HUES64 (cell line): ENCODE measurements around the gene CRACR2A.

Experiments
- H3K27ac ChIP-seq: 2 replicates; pipeline ENCODE4 v1.7.0; 2013; ENCODE audit warnings: low read depth, low read length, inconsistent platforms
- H3K27me3 ChIP-seq: 2 replicates; pipeline ENCODE4 v1.6.1; 2013; ENCODE audit warnings: mild to moderate bottlenecking, low read length; ENCODE audit not compliant: insufficient read depth
- H3K36me3 ChIP-seq: 2 replicates; pipeline ENCODE4 v1.6.1; 2013; ENCODE audit warnings: mild to moderate bottlenecking, low read length; ENCODE audit not compliant: insufficient read depth
- H3K4me1 ChIP-seq: 2 replicates; pipeline ENCODE4 v1.6.1; 2013; ENCODE audit warnings: mild to moderate bottlenecking, low read length, moderate library complexity; ENCODE audit not compliant: insufficient read depth
- H3K4me3 ChIP-seq: 2 replicates; pipeline ENCODE4 v1.5.1; 2013; ENCODE audit warnings: mild to moderate bottlenecking, low read length, moderate library complexity
- H3K9ac ChIP-seq: 2 replicates; pipeline ENCODE4 v1.6.1; 2013; ENCODE audit warnings: mild to moderate bottlenecking, low read depth, low read length
- H3K9me3 ChIP-seq: 2 replicates; pipeline ENCODE4 v1.6.1; 2013; ENCODE audit warnings: low read depth, low read length; ENCODE audit not compliant: insufficient read depth
- WGBS: fragments of 150-250, 120-280 bp; methylation state at CpG from one replicate; pipeline ENCODE4 v1.1.7; 2013; ENCODE audit warnings: missing lambda C conversion rate; 5-methylcytosine and 5-hydroxymethylcytosine counted together

The CRACR2A gene

DNA sequence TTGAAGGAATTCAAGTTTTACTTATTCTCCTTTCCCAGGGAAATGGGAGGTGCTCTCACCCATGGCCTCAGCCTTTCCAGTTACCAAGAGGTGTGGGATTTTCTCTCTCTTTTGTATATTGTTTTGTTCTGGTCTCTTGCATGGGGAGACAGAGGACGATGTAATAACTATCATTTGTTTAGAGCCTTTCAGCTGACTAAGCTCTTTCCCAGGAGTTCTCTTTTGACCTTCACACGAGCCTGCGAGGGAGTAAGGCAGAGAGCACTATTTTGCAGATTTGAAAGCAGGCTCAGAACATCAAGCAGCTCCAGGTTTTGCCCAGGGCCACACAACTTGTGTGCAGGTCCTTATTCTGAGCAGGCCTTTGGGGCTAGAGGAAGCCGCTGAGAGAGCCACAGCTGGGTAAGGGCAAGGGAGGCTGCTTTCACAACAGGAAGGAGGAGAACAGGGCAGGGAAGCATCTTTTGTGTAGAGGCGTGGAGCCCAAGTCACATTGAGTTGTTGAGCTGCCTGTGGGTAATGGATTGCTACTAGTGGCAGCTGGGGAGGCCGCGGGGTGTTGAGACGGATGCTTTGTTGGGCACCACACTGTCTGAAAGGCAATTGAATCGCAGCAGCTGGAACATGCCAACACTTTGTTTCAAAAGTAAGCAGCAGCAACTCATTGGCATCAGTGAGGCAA is 145.7 kb downstream of the CRACR2A start:
- Histone ChIP-seq H3K9me3 (no peaks in the 10 kb centered on the region), H3K27me3 (peaks cover 15% of the 10 kb centered on the region), H3K4me3 (no peak overlapping the region), H3K36me3 (no peaks in the 10 kb centered on the region), H3K27ac (no peak overlapping the region), H3K4me1 (peaks cover 37% of the 10 kb centered on the region), H3K9ac (no peak overlapping the region)
- 73% methylated on average over 9 of the region's 9 CpGs for WGBS

DNA sequence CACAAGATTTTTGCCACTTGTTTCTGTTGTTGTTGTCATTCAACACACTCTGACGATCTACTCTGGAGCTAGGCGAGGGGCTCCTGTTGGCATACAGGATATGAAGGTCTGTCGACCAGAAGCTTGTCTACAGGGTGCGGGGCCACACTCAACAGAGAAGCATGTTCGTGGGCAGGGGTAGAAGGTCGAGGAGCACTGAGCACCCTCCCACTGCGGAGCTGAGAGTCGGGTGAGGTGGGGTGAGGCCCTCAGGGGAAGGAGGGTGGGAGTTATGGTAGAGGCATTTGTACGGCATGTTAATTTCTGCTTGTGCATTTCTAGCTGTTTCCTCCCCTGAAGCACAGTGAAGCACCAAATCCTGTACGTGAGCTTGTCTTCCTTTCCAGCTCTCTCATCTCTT is 146.8 kb downstream of the CRACR2A start:
- H3K27ac ChIP-seq, result no peak overlapping the region
- H3K9ac ChIP-seq, result no peak overlapping the region
- H3K4me3 ChIP-seq, result peak overlapping the region; percentile 50; the same call in 1 of the 2 replicates
- H3K36me3 ChIP-seq, result no peaks in the 10 kb centered on the region
- 63% methylated on average over 10 of the region's 10 CpGs for WGBS
- peaks cover 41% of the 10 kb centered on the region for H3K4me1 ChIP-seq
- peaks cover 15% of the 10 kb centered on the region for H3K27me3 ChIP-seq
- H3K9me3 ChIP-seq, result no peaks in the 10 kb centered on the region

DNA sequence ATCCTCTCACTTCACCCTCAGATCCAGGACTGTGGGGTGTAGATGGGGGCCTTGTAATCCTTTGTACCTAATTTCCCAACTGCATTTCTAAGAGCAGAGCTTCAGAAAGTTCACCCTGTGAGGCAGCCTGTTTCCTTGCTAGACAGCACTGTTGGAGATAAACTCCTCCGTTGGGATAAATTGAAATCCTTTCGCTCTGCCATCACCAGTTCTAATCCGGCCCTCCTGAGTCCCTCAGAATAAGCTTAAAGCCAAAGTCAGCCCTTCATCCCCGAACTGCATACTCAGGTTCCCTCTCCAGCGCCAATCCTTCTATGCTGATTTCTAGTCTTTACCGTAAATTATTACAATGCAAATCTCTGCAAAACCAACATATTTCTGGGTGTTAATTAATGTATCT is 147.2 kb downstream of the CRACR2A start:
- Histone ChIP-seq H3K27ac (no peak overlapping the region), H3K9ac (no peak overlapping the region), H3K9me3 (no peaks in the 10 kb centered on the region), H3K4me3 (peak overlapping the region; percentile 50), H3K27me3 (peaks cover 15% of the 10 kb centered on the region), H3K4me1 (peaks cover 42% of the 10 kb centered on the region), H3K36me3 (no peaks in the 10 kb centered on the region)
- 48% methylated on average over 6 of the region's 6 CpGs for WGBS

DNA sequence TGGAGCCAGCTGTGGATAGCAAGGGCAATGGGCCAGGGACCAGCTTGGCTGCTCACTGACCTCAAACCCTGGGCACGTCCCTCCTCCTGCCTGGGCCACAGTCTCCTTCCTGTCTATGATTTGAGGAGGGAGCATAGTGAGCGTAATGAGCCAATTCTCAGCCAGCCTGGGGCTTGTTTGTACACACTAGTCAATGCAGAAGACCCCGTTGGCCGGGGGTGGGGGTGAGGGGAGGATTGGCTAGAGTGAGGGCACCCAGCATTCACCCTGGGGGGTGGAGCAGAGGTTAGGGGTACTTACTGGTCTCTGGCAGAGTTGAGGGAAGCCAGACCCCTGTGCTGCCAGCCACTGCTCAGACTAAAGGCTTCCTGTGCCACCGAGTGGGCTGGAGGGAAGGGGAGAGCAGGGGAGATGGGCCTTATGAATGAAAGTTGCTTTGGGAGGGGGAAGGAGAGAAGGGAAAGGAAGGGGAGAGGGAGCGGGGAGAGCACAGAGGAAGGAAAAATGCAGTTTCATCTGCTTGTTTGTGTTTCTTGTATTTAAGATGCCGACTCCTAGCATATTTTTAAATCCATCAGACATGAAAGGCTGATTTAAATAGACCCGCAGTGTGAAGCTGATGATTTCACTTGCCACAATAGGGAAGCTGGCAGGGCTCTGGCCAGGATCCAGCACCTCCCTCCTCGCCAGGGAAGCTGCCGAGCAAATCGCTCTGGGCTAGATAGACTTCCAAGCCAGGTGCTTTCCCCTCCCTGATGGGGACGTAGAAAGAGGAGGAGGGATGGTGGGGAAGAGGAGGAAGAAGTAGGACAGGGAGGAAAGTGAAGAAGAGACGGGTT is 147.9 kb downstream of the CRACR2A start:
- H3K27me3 ChIP-seq, result peaks cover 15% of the 10 kb centered on the region
- WGBS, result 7% methylated on average over 13 of the region's 13 CpGs
- H3K9ac ChIP-seq, result no peak overlapping the region
- H3K36me3 ChIP-seq, result no peaks in the 10 kb centered on the region
- H3K4me3 ChIP-seq, result peak overlapping the region; percentile 50
- H3K27ac ChIP-seq, result no peak overlapping the region; the same call in 1 of the 2 replicates
- H3K9me3 ChIP-seq, result no peaks in the 10 kb centered on the region
- H3K4me1 ChIP-seq, result peaks cover 44% of the 10 kb centered on the region

DNA sequence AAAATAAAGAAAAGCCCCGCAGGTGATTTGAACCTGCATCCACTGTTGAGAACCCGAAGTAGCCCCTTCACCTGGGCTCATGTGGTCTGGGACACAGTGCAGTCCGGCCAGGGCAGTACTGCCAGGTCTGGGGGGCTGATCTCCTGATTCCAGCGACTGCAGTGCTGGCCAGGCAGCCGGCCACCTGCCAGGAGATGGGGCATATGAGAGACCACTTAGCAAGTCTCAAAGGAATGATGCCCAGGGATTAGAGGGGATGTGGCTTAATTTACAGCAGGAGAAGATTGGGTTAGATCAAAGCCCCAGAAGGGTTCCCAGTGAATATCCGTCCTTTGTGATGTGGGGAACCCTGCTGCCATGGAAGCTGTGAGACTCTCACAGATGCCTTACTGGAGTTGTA is 148.6 kb downstream of the CRACR2A start:
- Histone ChIP-seq H3K4me3 (peak overlapping the region; percentile 50; the same call in 1 of the 2 replicates), H3K27ac (no peak overlapping the region), H3K36me3 (no peaks in the 10 kb centered on the region), H3K9ac (no peak overlapping the region), H3K4me1 (peaks cover 50% of the 10 kb centered on the region), H3K9me3 (no peaks in the 10 kb centered on the region), H3K27me3 (peaks cover 15% of the 10 kb centered on the region)
- 49% methylated on average over 6 of the region's 6 CpGs for WGBS

DNA sequence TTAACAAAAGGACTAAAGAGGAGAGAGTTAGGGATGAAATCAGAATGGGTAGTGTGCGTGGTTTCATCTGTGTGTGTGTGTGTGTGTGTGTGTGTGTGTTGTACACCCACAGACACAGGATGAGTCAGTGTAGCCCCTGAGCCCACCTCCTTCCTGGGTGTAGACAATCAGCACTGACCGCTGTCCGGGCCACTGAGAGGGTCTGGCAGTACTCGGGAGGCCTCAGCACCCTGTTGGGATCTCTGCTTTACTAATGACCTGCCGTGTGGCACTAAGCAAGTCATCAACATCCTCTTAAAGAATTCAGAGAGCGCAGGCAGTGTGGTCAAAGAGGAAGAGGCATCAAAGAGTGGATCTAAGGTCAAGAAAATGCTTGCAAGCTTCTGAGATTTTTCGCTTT is 149.3 kb downstream of the CRACR2A start:
- Histone ChIP-seq H3K9ac (no peak overlapping the region), H3K4me3 (no peak overlapping the region), H3K27ac (no peak overlapping the region), H3K36me3 (no peaks in the 10 kb centered on the region), H3K4me1 (peaks cover 50% of the 10 kb centered on the region), H3K9me3 (no peaks in the 10 kb centered on the region), H3K27me3 (peaks cover 15% of the 10 kb centered on the region)
- WGBS, result 51% methylated on average over 6 of the region's 7 CpGs

DNA sequence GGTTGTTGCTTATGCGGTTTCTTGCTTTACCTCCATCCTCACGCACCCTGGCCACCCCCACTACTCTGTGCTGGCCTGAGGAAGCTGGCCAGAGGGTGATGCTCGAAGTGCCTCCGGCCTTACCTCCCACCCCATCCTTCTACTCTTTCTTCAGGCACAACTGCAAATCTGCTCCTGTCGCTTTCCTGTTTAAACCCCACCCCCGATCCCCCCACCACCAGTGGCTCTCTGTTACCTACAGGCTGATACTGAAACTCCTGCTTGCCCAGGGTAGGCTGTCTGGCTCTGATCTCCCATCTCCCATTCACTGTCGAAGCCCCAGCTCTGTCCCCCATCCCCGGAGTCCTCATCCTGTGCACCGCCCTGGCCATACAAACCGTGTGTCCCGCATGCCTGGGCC is 150.4 kb downstream of the CRACR2A start:
- Histone ChIP-seq H3K36me3 (no peaks in the 10 kb centered on the region), H3K9ac (no peak overlapping the region), H3K4me3 (no peak overlapping the region), H3K27me3 (peaks cover 15% of the 10 kb centered on the region), H3K9me3 (no peaks in the 10 kb centered on the region), H3K27ac (no peak overlapping the region), H3K4me1 (peaks cover 50% of the 10 kb centered on the region)
- WGBS, result 74% methylated on average over 11 of the region's 11 CpGs

DNA sequence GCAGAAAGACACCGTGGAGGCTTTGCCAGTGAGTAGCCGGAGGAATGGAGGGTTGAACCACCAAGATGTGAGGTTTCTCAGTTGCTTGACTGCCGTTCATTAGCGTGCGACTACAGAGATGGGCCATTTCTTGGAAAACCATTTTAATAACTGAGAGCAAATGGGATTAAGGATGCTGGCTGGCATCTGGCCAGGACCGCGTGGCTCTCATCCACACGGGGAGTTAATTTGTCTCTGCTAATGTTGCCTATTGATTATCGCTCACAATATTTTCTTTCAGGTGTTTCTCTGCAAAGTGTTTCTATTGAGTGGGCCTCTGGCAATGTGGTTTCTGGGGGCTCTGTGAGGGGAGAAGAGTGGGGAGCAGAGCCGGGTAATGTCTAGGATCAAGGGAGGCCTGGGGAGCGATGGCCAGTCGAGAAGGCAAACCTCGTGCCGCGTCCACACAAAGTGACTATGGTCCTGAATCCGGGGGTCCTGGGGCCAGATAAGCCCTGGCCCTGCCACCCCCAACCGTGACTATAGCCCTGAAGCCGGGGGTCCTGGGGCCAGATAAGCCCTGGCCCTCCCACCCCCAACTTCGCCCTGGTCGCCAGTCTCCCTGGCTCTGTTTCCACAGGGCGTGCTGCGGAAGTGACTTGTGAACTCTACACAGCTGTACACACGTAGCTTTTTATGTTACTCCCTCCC is 151.3 kb downstream of the CRACR2A start:
- Histone ChIP-seq H3K4me1 (peaks cover 44% of the 10 kb centered on the region), H3K27me3 (peaks cover 9% of the 10 kb centered on the region), H3K9me3 (no peaks in the 10 kb centered on the region), H3K36me3 (no peaks in the 10 kb centered on the region), H3K27ac (no peak overlapping the region), H3K4me3 (no peak overlapping the region), H3K9ac (no peak overlapping the region)
- 87% methylated on average over 23 of the region's 23 CpGs for WGBS

DNA sequence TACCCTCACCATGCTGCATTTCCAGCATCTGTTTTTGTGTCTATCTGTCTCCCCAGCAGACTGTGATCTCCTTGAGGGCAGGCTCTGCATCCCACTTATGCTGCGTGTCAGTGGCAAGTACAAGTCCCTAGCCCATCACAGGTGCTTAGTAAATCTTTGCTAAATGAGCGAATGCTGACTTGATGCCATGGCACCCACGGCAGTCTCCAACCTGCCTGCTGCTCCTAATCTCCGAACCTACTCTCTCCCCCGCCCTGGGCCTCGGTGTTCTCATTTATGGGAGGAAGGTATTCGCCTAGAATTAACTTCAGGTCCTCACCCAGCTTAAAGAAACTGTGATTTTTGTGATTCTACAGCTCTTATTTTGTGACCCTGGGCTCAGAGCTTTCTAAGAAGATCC is 152.0 kb downstream of the CRACR2A start:
- WGBS, result 86% methylated on average over 7 of the region's 7 CpGs
- Histone ChIP-seq H3K4me3 (no peak overlapping the region), H3K27me3 (peaks cover 2% of the 10 kb centered on the region)

DNA sequence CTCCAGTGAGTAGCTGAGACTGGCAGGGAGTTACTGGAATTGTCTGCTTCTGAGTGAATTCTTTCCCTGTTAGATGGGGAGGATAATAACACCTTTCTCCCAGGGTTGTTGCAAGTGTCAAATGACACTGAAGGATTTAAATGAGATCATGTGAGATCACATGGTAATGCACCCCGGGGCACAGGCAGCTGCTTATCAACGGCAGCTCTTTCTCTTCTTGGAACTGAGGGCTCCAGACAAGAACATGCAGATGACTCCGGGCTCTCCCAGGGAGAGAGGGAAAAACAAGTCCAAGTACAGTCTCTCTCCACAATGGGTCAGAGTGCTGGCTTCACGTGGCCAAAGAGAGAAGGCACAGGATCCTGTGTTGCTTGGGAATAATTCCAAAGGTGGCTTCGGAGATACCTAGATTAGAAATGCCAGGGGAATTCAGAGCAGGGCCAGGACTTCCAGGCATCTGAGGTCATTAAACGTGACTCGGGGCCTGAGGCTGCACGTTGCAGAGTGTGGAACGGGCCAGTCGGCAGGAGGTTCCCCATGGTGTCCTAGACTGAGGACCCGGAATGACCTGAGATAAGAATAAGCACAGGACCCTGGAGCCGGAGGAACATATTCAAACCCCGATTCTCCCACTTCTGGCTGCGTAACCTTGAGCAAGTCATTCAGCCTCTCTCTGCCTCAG is 152.7 kb downstream of the CRACR2A start:
- H3K9ac ChIP-seq, result no peak overlapping the region
- H3K27me3 ChIP-seq, result no peaks in the 10 kb centered on the region
- H3K27ac ChIP-seq, result no peak overlapping the region
- no peaks in the 10 kb centered on the region for H3K36me3 ChIP-seq
- H3K9me3 ChIP-seq, result no peaks in the 10 kb centered on the region
- H3K4me1 ChIP-seq, result peaks cover 32% of the 10 kb centered on the region
- WGBS, result 61% methylated on average over 14 of the region's 14 CpGs
- H3K4me3 ChIP-seq, result no peak overlapping the region

More for the DNA sequence above, 152.0 kb downstream of the CRACR2A start:
- Histone ChIP-seq H3K9me3 (no peaks in the 10 kb centered on the region), H3K36me3 (no peaks in the 10 kb centered on the region), H3K4me1 (peaks cover 38% of the 10 kb centered on the region), H3K9ac (no peak overlapping the region), H3K27ac (no peak overlapping the region)
